GM18951 (cell line): ENCODE data around the gene CENPU.

Source experiments
- POLR2A ChIP-seq: IDR thresholded peaks from 4 replicates; pipeline ENCODE4 v1.6.1; 2011; ENCODE audit warnings: mild to moderate bottlenecking; ENCODE audit not compliant: insufficient read length, insufficient read depth; ENCODE audit errors: extremely low read depth
- in situ Hi-C: fragments of 300-500 bp; cut with MboI; formaldehyde crosslinking; loops from one replicate; pipeline ENCODE4 v1.12.0; 2022; ENCODE audit warnings: low sequenced_read_pairs, mixed read lengths, inconsistent platforms; ENCODE audit not compliant: unreplicated experiment

Gene CENPU

GRCh38 chr4:184644553-184645307 is 89.2 kb downstream of the CENPU start:
- TF ChIP-seq POLR2A: no peak
- in situ Hi-C loops: no loop called here
